Measurements from ENCODE around the gene TSACC.
"Not testable (repeated sequence)": the region's sequence is repeated elsewhere in the genome, so short reads cannot be mapped to it uniquely, and the experiment has no call there.

The TSACC gene

DNA sequence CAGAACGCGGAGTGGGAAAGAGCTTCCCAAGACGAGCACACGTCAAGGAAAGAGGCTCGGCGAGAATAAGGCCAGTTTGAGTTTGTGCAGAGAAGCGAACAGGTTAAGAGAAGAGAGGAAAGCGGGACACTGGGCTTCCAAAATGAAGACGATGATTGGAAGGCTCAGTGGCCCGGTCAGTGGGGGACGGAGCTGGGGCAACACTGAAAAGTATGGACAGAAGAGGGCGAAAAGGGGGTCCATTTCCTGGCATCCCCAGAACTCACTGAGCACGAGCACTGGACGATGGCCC, 492 bp upstream of the TSACC start:
- peaks cover 30% of the 10 kb centered on the region for H3K4me1 Mint-ChIP-seq
- H3K27ac Mint-ChIP-seq: peak overlapping the region; percentile 96
- DNase-seq: no peak
- H3K4me3 Mint-ChIP-seq: peak overlapping the region; percentile 100
- TF ChIP-seq, protein P1, sequence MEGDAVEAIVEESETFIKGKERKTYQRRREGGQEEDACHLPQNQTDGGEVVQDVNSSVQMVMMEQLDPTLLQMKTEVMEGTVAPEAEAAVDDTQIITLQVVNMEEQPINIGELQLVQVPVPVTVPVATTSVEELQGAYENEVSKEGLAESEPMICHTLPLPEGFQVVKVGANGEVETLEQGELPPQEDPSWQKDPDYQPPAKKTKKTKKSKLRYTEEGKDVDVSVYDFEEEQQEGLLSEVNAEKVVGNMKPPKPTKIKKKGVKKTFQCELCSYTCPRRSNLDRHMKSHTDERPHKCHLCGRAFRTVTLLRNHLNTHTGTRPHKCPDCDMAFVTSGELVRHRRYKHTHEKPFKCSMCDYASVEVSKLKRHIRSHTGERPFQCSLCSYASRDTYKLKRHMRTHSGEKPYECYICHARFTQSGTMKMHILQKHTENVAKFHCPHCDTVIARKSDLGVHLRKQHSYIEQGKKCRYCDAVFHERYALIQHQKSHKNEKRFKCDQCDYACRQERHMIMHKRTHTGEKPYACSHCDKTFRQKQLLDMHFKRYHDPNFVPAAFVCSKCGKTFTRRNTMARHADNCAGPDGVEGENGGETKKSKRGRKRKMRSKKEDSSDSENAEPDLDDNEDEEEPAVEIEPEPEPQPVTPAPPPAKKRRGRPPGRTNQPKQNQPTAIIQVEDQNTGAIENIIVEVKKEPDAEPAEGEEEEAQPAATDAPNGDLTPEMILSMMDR (IDR thresholded peaks at IDR 0.05): no peak
- H3K27me3 Mint-ChIP-seq (ENCODE audit: low read depth, poor library complexity): no peaks in the 10 kb centered on the region
- peaks cover 32% of the 10 kb centered on the region for H3K36me3 Mint-ChIP-seq (ENCODE audit: low read depth)
- H3K9me3 Mint-ChIP-seq: no peaks in the 10 kb centered on the region

DNA sequence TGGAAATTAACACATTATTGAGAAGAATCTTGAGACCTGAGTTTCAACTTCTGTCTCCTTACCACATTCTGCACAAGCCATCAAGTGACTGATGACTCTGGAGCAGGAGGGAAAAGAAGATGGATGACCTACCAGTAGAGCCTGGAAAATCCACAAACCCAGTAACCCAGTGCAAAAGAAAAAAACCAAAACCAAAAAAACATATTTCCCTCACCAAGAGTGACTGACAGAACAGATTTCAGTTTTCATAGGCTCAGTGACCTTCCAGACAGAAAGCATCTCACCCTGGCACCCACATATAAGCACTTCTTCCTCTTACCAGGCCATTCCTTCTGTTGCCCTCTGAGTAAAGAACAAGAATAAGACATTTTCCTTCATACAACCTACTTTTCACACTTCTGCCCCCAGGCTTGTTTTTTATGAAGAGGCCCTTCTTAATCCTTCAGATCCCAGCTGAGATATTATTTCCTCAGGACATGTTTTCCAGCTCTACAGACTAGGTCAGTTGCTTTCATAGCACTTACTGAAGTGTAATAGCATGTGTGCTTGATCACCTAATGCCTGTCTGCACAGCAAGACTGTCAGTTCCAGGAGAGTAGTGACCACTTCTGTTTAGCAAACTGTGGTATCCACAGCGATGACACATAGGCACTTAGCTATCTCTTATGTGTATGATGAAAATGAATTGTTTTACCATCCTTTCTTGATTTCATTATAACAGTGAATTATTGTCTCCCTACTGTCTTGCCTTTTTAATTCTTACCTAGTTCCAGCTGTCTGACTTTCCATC, 4.0 kb downstream of the TSACC start:
- Mint-ChIP-seq H3K36me3 (ENCODE audit: low read depth) (no peaks in the 10 kb centered on the region), H3K4me1 (peaks cover 3% of the 10 kb centered on the region), H3K27me3 (ENCODE audit: low read depth, poor library complexity) (peaks cover 31% of the 10 kb centered on the region), H3K27ac (no peak overlapping the region), H3K9me3 (no peaks in the 10 kb centered on the region), H3K4me3 (no peak overlapping the region)
- TF ChIP-seq, protein P1 (IDR thresholded peaks at IDR 0.05): no peak
- DNase-seq: no peak

DNA sequence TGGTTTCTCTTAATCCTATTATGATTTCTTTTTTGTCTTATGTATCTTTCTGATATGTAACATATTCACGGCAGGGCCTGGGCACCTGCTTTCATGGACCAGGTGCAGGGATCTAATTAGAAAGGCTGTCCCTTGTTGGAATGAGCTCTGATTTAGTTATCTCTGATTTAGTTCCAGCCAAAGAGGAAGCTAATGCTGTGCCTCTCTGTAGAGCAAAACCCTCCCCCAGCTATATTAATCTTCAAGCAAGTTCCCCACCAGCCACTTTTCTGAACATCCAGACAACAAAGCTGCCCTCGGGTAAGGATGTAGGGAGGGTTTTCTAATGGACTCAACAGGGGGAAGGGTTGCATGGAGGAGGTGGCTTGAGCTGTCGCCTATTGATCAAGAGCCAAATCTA, 6.1 kb downstream of the TSACC start:
- H3K36me3 Mint-ChIP-seq (ENCODE audit: low read depth): no peaks in the 10 kb centered on the region
- no peaks in the 10 kb centered on the region for H3K4me1 Mint-ChIP-seq
- H3K9me3 Mint-ChIP-seq: no peaks in the 10 kb centered on the region
- no peak overlapping the region for H3K27ac Mint-ChIP-seq
- no peak overlapping the region for H3K4me3 Mint-ChIP-seq
- no peak for DNase-seq
- H3K27me3 Mint-ChIP-seq (ENCODE audit: low read depth, poor library complexity): peaks cover 45% of the 10 kb centered on the region
- TF ChIP-seq, protein P1 (IDR thresholded peaks at IDR 0.05): no peak

DNA sequence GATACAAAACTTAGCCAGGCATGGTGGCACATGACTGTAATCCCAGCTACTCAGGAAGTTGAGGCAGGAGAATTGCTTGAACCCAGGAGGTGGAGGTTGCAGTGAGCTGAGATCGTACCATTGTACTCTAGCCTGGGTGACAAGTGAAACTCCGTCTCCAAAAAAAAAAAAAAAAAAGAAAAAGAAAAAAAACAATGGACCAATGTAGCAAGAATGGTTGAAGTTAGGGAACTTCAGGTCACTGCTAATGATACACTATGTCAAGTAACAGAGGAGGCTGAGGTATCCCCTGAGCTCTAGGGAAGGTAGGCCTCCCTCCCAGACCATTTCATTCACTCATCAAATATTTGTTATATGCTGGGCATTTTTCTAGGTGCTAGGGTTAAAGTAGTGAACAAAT, 7.7 kb downstream of the TSACC start:
- not testable (repeated sequence) for DNase-seq; H3K27ac Mint-ChIP-seq; H3K9me3 Mint-ChIP-seq; H3K36me3 Mint-ChIP-seq (ENCODE audit: low read depth); H3K4me1 Mint-ChIP-seq; H3K4me3 Mint-ChIP-seq
- peaks cover 60% of the 10 kb centered on the region for H3K27me3 Mint-ChIP-seq (ENCODE audit: low read depth, poor library complexity)

DNA sequence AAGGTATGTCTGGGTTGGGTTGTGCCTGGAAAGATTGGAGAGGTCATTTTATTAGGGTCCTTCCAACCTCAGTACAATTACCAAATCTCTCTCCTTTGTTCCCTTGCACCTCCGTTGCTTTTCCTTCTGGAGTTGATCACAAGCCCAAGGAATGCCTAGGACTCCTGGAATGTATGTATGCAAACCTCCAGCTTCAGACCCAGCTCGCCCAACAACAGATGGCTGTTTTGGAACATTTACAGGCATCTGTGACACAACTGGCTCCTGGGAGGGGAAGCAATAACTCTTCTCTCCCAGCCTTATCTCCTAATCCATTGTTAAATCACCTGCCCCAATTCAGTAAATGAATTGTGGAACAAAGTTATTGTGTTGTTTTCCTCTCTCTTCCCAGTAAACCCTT, 8.3 kb downstream of the TSACC start:
- Mint-ChIP-seq H3K27ac (no peak overlapping the region), H3K4me3 (no peak overlapping the region), H3K36me3 (ENCODE audit: low read depth) (no peaks in the 10 kb centered on the region), H3K4me1 (no peaks in the 10 kb centered on the region), H3K9me3 (no peaks in the 10 kb centered on the region), H3K27me3 (ENCODE audit: low read depth, poor library complexity) (peaks cover 63% of the 10 kb centered on the region)
- DNase-seq: no peak
- TF ChIP-seq, protein P1 (IDR thresholded peaks at IDR 0.05): no peak

DNA sequence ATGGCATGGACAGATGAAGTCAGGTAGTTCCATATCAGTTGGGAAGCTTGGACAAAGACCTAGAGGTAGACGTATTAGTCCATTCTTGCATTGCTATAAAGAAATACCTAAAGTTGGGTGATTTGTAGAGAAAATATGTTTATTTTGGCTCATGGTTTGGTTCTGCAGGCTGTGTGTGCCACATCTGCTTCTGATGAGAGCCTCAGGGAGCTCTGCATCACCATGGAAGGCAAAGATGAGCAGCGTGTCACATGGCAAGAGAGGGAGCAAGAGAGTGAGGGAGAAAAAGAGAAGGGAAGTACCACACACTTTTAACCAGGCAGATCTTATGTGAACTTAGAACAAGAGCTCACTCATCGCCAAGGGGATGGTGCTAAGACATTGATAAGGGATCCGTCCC, 9.0 kb downstream of the TSACC start:
- peaks cover 65% of the 10 kb centered on the region for H3K27me3 Mint-ChIP-seq (ENCODE audit: low read depth, poor library complexity)
- H3K4me3 Mint-ChIP-seq: no peak overlapping the region
- H3K36me3 Mint-ChIP-seq (ENCODE audit: low read depth): no peaks in the 10 kb centered on the region
- no peak overlapping the region for H3K27ac Mint-ChIP-seq
- DNase-seq: no peak
- TF ChIP-seq, protein P1 (IDR thresholded peaks at IDR 0.05): no peak
- H3K9me3 Mint-ChIP-seq: no peaks in the 10 kb centered on the region
- H3K4me1 Mint-ChIP-seq: no peaks in the 10 kb centered on the region

DNA sequence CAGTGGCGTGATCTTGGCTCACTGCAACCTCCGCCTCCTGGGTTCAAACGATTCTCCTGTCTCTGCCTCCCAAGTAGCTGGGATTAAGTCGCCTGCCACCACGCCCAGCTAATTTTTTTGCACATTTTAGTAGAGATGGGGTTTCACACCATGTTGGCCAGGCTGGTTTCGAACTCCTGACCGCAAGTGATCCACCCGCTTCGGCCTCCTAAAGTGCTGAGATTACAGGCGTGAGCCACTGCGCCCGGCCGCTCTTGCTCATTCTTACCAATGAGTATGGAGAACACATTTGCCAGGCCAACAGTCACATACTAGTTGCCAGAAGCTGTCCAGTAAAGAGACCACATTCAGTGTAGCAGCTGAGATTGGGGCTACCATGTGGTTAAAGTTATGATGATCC, 14.2 kb downstream of the TSACC start:
- Mint-ChIP-seq H3K9me3 (peaks cover 20% of the 10 kb centered on the region), H3K27me3 (ENCODE audit: low read depth, poor library complexity) (peaks cover 74% of the 10 kb centered on the region)
- not testable (repeated sequence) for H3K27ac Mint-ChIP-seq; H3K4me3 Mint-ChIP-seq; H3K4me1 Mint-ChIP-seq; DNase-seq; H3K36me3 Mint-ChIP-seq (ENCODE audit: low read depth)
